HepG2 (cell line): ENCODE data around the gene TMEM145. TPM values are rescaled to one million over a fixed set of nuclear protein-coding genes. Genes with fewer than 3 reads are reported as not detected.

Experiments used
- AGO2 ChIP-seq: fragments of 200-400 bp; formaldehyde crosslinking; optimal IDR thresholded peaks from 2 replicates; pipeline ENCODE3; 2017; ENCODE audit warnings: mild to moderate bottlenecking, low read depth, low read length, moderate library complexity
- CAMTA2 ChIP-seq: sonication (generic); formaldehyde crosslinking; IDR thresholded peaks from 2 replicates; pipeline ENCODE4 v1.4.0; 2020; ENCODE audit warnings: mild to moderate bottlenecking, missing genetic modification reagents, borderline replicate concordance
- CCDC6 ChIP-seq: sonication (generic); formaldehyde crosslinking; IDR thresholded peaks from 2 replicates; pipeline ENCODE4 v1.8.1; 2022; ENCODE audit warnings: mild to moderate bottlenecking, missing genetic modification reagents, moderate library complexity
- CEBPG ChIP-seq: IDR thresholded peaks from 2 replicates; pipeline ENCODE4 v1.6.1; 2016
- JUND ChIP-seq: sonication (generic); formaldehyde crosslinking; IDR thresholded peaks from 2 replicates; pipeline ENCODE4 v1.8.0; 2022; ENCODE audit warnings: mild to moderate bottlenecking, missing genetic modification reagents
- MTERF4 ChIP-seq: sonication (generic); formaldehyde crosslinking; IDR thresholded peaks from 2 replicates; pipeline ENCODE4 v1.8.0; 2023; ENCODE audit warnings: mild to moderate bottlenecking, missing genetic modification reagents
- NFATC3 ChIP-seq: sonication (generic); formaldehyde crosslinking; IDR thresholded peaks from 2 replicates; pipeline ENCODE4 v1.5.1; 2020; ENCODE audit warnings: mild to moderate bottlenecking, missing genetic modification reagents
- NR2F6 ChIP-seq, 2 experiments: IDR thresholded peaks; 2 replicates each; pipeline ENCODE4 v1.6.1; 2016; ENCODE audit warnings: antibody characterized with exemption in 1 of 2, mild to moderate bottlenecking in 1 of 2
- SMC3 ChIP-seq: IDR thresholded peaks from 2 replicates; pipeline ENCODE4 v1.6.1; 2011; ENCODE audit warnings: low read length, improper control_type of control experiment
- SOX6 ChIP-seq, 2 experiments: fragments of 450-650 bp in 1 of 2; sonication (generic) in 1 of 2; formaldehyde crosslinking in 1 of 2; IDR thresholded peaks; 2 replicates each; pipeline versions ENCODE4 v1.4.0 to v1.6.1; 2017 to 2020; ENCODE audit warnings: antibody characterized with exemption in 1 of 2, mild to moderate bottlenecking in 1 of 2, missing genetic modification reagents in 1 of 2
- THRA ChIP-seq: sonication (generic); formaldehyde crosslinking; IDR thresholded peaks from 2 replicates; pipeline ENCODE4 v1.4.0; 2020; ENCODE audit warnings: missing genetic modification reagents, borderline replicate concordance
- ZBTB44 ChIP-seq: sonication (generic); formaldehyde crosslinking; IDR thresholded peaks from 2 replicates; pipeline ENCODE4 v1.4.0; 2020; ENCODE audit warnings: missing genetic modification reagents
- ZHX2 ChIP-seq, 2 experiments: sonication (generic) in 1 of 2; formaldehyde crosslinking in 1 of 2; IDR thresholded peaks; 2 replicates each; pipeline versions ENCODE4 v1.6.1 to v1.9.0; 2014 to 2022; ENCODE audit warnings: antibody characterized with exemption in 1 of 2, borderline replicate concordance in 1 of 2, inconsistent platforms in 1 of 2, low read depth in 1 of 2, missing genetic modification reagents in 1 of 2
- ZNF275 ChIP-seq: sonication (generic); formaldehyde crosslinking; IDR thresholded peaks from 2 replicates; pipeline ENCODE4 v1.8.0; 2022; ENCODE audit warnings: missing genetic modification reagents, mild to moderate bottlenecking, inconsistent platforms, borderline replicate concordance
- ZNF414 ChIP-seq: sonication (generic); formaldehyde crosslinking; IDR thresholded peaks from 2 replicates; pipeline ENCODE4 v1.5.0; 2020; ENCODE audit warnings: missing genetic modification reagents
- ZNF776 ChIP-seq: sonication (generic); formaldehyde crosslinking; IDR thresholded peaks from 2 replicates; pipeline ENCODE4 v1.4.0; 2020; ENCODE audit warnings: mild to moderate bottlenecking, missing genetic modification reagents
- polyA plus RNA-seq, 8 experiments: library from polyadenylated mRNA; depleted of rRNA in 3 of 8; stranded (reverse) in 7 of 8; unstranded in 1 of 8; fragments of >200 nt; fragmentation: Illumina TruSeq in 4 of 8; extraction: Trizol in 4 of 8; gene quantifications; 2 replicates each; pipeline versions ENCODE4 v1.2.1 to v1.2.3, GENCODE V29; 2011 to 2016; ENCODE audit warnings: low read depth in 4 of 8, missing spikeins in 1 of 8, mixed read lengths in 1 of 8; ENCODE audit not compliant: insufficient read depth in 1 of 8
- total RNA-seq, 5 experiments: library from RNA; depleted of rRNA; stranded (reverse); fragments of >200 nt; fragmentation: Illumina TruSeq; extraction: Trizol; gene quantifications; 2 replicates each; pipeline ENCODE4 v1.2.3, GENCODE V29; 2016; ENCODE audit warnings: low read depth in 1 of 5

TMEM145 gene
- total and polyA plus RNA-seq, 2 of the 13 experiments (the other 11 are each of a cell fraction or from before 2014, with no cell fraction given): 0.07 to 5.1 TPM

- no peak for TF ChIP-seq ZNF275
- 0 out of 2 replicates have a peak, but pooled peaks have one; percentile 3 for TF ChIP-seq SMC3
- 0 out of 2 replicates have a peak, but pooled peaks have one; percentile 49 for TF ChIP-seq ZNF414 (CRISPR knock-in tag)
- no peak for TF ChIP-seq ZNF776
- 0 out of 2 replicates have a peak, but pooled peaks have one; percentile 57 for TF ChIP-seq MTERF4 (CRISPR knock-in tag)
- TF ChIP-seq SOX6 (IDR thresholded peaks at IDR 0.05): no peak
- TF ChIP-seq SOX6 (CRISPR knock-in tag; IDR thresholded peaks at IDR 0.05): peak; percentile 53; the same call in 1 of the 2 replicates
- no peak for TF ChIP-seq ZBTB44
- TF ChIP-seq NR2F6 (IDR thresholded peaks at IDR 0.05): no peak
- no peak for TF ChIP-seq NR2F6 (CRISPR knock-in tag; IDR thresholded peaks at IDR 0.05)
- peak; percentile 90 for TF ChIP-seq JUND (CRISPR knock-in tag)
- no peak for TF ChIP-seq CAMTA2 (CRISPR knock-in tag)
- no peak for TF ChIP-seq THRA (CRISPR knock-in tag)
- no peak for TF ChIP-seq ZHX2 (IDR thresholded peaks at IDR 0.05; ENCODE audit: low read depth)
- no peak for TF ChIP-seq ZHX2 (CRISPR knock-in tag; IDR thresholded peaks at IDR 0.05; ENCODE audit: borderline replicate concordance)
- TF ChIP-seq CEBPG (CRISPR knock-in tag): peak; percentile 65
- 0 out of 2 replicates have a peak, but pooled peaks have one; percentile 30 for TF ChIP-seq NFATC3 (CRISPR knock-in tag)
- TF ChIP-seq CCDC6: peak; percentile 51
- no peak for TF ChIP-seq AGO2
Measured at GRCh38 chr19:42268142-42268703, 44.9 kb upstream of the TMEM145 start (continued).
